H1 (cell line): Measurements from ENCODE around the gene MARCHF9. TPM values are rescaled to one million over a fixed set of nuclear protein-coding genes. Genes with fewer than 3 reads are reported as not detected.

ENCODE experiments used
- CHD7 ChIP-seq: fragments of 300-600 bp; sonication (generic); IDR thresholded peaks from 2 replicates; pipeline ENCODE4 v1.7.1; 2012; ENCODE audit warnings: low read length, moderate library complexity, mild to moderate bottlenecking, inconsistent platforms; ENCODE audit not compliant: insufficient replicate concordance
- polyA plus RNA-seq, 7 experiments: library from polyadenylated mRNA; depleted of rRNA in 3 of 7; stranded (reverse) in 5 of 7; unstranded in 2 of 7; fragments of >200 nt in 5 of 7; fragments of 200-250 nt in 2 of 7; gene quantifications; 1 replicate in 5 of 7; 2 replicates in 1 of 7; 4 replicates in 1 of 7; pipeline versions ENCODE4 v1.2.1 to v1.2.3, GENCODE V29; 2011 to 2013; ENCODE audit warnings: missing spikeins in 2 of 7, mixed read lengths in 2 of 7
- total RNA-seq: library from RNA; stranded (reverse); fragmentation: NEBNext Ultra II Directional; extraction: Animal tissue kit (Norgen Biotek cat#: 25700); gene quantifications from 2 replicates; pipeline ENCODE4 v1.2.1, GENCODE V29; 2021

MARCHF9 gene
- total and polyA plus RNA-seq, 2 of the 8 experiments (the other 6 are each of a cell fraction or from before 2014, with no cell fraction given), result 6.4 to 7.8 TPM

GRCh38 chr12:57781801-57782200, 26.9 kb downstream of the MARCHF9 start (continued):
- no peak for TF ChIP-seq CHD7
